ENCODE measurements around the gene SMIM14. TPM values are rescaled to one million over a fixed set of nuclear protein-coding genes. Genes with fewer than 3 reads are reported as not detected.

SMIM14 gene
- total and polyA plus RNA-seq, 2 of the 8 experiments (the other 6 are each of a cell fraction or from before 2014, with no cell fraction given): 29.1 to 31.0 TPM

- TF ChIP-seq KDM5A (IDR thresholded peaks at IDR 0.05; ENCODE audit: low read length) (no peak), EP300 (IDR thresholded peaks at IDR 0.05; ENCODE audit: borderline replicate concordance in 1 of 2, low read depth in 2 of 2, low read length in 2 of 2) (no peak), TAF7 (optimal IDR thresholded peaks at IDR 0.05; ENCODE audit: borderline replicate concordance, low read depth, low read length) (no peak)
These were observed 30.2 kb downstream of the SMIM14 start (continued) for GRCh38 chr4:39608451-39608850.
